Stimulated activated CD8-positive, alpha-beta memory T cell treated with anti-CD3 and anti-CD28 coated beads, Interleukin-12 subunit alpha, Interleukin-12 subunit beta, amount 100 ng/mL, for 4 hours (primary cell): ENCODE results near the gene ZNF716.
"Not testable (repeated sequence)": the region's sequence is repeated elsewhere in the genome, so short reads cannot be mapped to it uniquely, and the experiment has no call there.

ENCODE experiments used
- DNase-seq: peaks from one replicate; pipeline ENCODE4 v3.0.0-alpha.2; 2020; ENCODE audit warnings: low read depth

ZNF716 gene

GRCh38 chr7:57449904-57450303 lies at the start of gene ZNF716:
ZNF716 (plus strand) TSS chr7:57450177; CDS start chr7:57450289, 112 bp downstream.
- no peak for DNase-seq

- no peak for DNase-seq
Observed at GRCh38 chr7:57400531-57401155, 49.3 kb upstream of the ZNF716 start.

- DNase-seq: not testable (repeated sequence)
Observed at GRCh38 chr7:57403051-57403450, 46.9 kb upstream of the ZNF716 start.

DNA sequence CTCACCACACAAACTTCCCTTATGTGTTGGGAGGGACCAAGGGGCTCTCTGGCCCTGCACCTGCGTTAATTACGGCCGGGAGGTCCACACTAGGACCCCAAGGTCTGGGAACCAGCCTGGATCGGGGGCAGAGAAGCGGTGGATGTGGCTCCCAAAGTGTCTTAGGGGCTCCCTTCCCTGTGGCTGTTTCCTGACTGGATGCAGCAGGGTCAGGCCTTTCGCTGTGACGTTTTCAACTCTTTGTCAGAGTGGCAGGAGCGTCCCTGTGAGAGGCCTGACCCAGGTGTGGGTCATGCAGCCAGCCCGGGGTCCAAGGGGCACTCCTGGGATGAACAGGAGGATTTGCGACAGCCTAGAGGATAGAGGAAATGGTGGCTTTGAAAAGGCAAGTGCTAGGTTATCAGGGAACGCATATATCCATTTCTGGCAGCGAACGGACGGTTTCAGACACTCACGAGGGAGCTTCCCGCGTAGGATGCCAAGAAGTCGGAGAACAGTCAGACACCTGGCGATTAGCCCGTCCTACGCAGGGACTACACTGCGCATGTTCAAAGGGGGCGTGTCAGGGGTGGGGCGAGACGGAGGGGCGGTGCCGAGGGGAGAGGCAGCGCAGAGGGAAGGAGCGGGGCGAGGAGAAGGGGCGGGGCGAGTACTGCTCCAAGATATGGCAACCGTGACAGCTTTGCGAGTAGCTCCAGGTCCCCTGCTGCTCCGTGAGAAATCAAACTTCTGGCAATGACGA lies 46.2 kb upstream of the ZNF716 start:
- no peak for DNase-seq

DNA sequence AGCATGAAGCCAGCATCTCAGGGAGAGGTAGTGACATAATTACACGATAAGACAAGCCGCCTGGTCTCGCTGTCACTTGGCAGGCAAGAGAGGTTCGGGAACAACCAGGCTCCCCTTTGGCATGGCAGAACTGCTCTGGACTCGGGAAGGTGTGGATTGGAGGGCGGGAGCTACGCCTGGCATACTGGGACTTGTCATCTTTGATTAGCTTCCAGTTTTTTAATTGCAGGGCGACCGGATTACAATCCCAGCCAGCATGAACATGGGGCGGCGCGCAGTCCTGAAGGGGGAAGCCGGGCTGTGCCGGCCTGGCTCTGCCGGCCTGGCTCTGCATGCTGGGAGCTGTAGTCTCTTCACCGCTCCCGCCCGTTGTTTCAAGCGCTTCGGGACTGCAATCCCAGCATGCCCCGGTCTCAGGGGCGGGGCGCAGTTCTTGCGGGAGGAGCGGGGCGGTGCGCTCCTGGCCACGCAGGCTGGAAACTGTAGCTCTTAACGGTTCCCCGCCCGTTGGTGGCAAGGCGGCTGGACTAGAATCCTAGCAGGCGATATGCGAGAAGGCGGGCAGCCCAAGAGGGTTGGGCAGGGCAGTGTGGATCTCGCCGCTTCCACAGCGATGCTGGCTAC lies 45.5 kb upstream of the ZNF716 start:
- no peak for DNase-seq

- DNase-seq: no peak
Observed at GRCh38 chr7:57404967-57405421, 45.0 kb upstream of the ZNF716 start.

DNA sequence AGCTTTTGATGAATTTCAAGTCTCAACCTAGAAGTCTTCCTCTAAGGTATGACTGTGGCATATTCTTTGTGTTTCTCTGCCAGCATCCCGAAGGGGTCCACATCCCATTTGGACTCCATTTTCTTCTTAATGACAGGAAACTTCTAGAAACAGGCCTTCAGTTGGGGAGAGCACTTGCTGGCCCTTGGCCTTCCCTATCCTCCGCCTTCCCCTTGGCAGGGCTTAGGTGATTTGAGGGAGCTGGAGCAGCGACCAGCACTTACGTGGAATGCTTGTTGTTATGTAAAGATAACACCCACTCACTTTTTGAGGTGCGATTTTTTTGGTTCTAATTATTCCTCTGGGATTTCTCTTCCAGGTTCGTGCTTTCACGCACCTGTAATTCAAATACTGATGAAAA lies 42.9 kb upstream of the ZNF716 start:
- no peak for DNase-seq

DNA sequence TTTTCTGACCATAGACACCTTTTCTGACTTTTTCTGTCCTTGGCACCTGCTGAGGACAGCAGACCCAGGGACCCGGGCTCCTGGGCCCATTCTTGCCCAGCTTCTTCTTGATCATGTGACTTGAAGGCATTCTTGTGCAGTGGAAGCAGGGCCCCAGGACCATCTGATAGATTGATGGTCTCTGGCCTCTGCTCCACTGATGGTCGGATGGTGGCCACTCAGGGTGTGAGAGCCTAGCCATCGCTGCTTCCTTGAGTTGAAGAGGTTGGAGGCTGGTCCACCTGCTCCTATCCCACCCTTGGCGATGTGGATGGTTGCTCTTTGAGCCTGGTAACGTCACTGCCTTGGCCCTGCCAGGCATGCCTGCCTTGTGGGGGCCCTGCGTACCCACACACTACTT lies 37.8 kb upstream of the ZNF716 start:
- no peak for DNase-seq

GRCh38 chr7:57412618-57413017 lies 37.4 kb upstream of the ZNF716 start:
- DNase-seq: no peak

- DNase-seq: no peak
Observed at GRCh38 chr7:57413529-57414398, 36.2 kb upstream of the ZNF716 start.

DNA sequence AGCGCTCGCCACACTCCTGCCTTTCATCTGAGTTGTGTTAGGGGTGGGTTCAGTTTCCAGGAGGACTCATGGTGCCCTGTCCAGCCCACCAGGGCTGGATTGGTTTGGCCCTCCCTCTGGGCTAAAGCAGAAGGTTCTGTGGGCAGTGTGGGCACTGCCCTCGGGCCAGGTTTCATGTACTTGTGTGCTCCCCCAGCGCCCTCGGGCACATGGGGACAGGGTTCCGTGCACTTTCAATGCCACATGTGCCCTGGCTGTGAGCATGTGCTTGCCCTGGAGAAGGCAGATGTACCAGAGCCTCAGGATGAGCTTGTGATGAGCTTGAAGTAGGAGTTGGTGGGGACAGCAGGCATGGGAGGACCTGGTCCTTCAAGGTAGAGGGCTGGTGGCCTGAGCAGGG lies 35.6 kb upstream of the ZNF716 start:
- no peak for DNase-seq

- no peak for DNase-seq
Observed at GRCh38 chr7:57414852-57415251, 35.1 kb upstream of the ZNF716 start.

GRCh38 chr7:57415326-57415725 lies 34.7 kb upstream of the ZNF716 start:
- DNase-seq: no peak

GRCh38 chr7:57415730-57416129 lies 34.2 kb upstream of the ZNF716 start:
- no peak for DNase-seq

DNA sequence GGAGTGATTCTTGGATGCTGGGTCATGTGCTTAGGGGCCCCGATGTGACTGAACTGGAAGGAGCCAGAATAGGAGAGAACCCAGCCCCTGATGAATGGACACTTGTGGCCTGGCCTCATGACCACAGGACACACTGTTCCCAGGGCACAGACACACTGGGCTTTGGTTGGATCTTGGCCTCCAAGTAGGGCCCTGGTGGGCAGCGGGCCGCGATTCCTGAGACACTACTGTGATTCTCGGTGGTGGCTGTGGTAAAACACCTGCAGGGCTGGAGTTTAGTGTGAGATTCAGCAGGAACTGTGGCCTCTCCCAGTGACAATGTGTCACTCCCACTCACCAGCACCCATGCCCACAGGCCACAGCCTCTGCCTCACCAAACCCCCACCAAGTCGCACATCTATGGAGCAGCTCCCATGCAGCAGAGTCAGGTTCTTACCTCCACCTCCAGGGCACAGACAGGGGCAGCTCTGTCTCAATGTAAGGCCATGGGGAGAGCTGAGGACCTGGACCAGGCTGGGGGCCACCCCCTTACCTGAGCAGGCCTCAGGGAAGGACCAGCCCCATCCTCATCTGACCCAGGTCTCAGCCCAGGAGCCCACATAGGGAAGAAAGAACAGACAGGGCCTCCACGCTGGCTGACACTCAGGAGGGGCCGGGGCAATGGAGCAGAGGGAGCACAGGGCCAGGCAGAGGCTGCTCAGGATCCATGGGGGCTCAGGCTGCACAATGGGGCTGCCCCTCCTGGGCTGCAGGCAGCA lies 33.2 kb upstream of the ZNF716 start:
- DNase-seq: no peak

DNA sequence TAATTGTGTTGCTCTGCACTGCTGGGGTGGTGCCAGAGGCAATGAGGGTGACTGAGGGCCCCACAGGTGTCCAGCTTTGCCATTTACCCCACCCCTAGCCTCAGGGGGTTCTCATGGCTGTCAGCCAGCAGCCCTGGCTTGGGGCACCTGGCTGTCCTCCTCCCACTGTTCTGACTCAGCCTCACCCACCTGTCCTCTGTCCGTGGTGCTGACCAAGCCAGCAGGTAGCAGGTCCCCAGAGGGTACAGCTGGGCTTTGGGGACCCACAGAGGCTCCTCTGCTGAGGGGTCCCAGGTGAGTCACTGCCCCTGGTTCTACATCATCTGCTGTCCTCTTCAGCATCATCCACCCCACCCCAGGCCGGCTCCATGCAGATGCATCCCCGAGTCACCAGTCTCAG lies 32.2 kb upstream of the ZNF716 start:
- no peak for DNase-seq

GRCh38 chr7:57423768-57424167 lies 26.2 kb upstream of the ZNF716 start:
- DNase-seq: no peak

DNA sequence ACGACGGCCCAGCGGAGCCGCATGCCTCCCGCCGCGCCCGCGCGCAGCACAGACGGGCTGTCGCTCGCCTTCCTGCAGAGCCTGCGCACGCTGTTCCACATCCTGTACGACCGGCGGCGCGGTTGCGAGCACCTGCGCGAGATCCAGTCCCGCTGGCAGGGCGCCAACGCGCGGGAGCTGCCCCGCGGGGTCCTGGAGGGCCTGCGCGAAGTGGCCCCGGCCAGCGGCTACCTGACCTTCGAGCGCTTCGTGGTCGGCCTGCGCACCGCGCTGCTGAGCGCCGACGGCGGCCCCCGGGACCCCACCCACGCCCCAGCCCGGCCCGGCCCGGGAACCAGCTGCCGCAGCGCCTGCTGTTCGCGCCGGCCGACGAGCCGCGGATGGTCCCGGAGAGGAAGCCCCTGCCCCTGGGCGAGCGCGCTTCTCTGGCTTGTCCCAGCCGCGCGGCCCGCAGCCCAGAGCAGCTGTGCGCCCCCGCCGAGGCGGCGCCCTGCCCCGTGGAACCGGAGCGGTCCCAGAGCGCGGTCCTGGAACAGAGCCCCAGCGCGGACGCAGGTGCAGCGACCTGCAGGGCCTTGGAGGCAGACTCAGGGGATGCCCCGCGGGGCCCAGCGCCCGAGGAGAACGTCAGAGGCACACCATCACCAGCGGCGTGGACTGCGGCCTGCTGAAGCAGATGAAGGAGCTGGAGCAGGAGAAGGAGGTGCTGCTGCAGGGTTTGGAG lies 25.3 kb upstream of the ZNF716 start:
- no peak for DNase-seq

GRCh38 chr7:57425239-57425944 lies 24.6 kb upstream of the ZNF716 start:
- no peak for DNase-seq

- DNase-seq: no peak
Observed at GRCh38 chr7:57425969-57426628, 23.9 kb upstream of the ZNF716 start.
